ENCODE measurements around the gene MARCKS.
"Not testable (repeated sequence)": the region's sequence is repeated elsewhere in the genome, so short reads cannot be mapped to it uniquely, and the experiment has no call there.

MARCKS gene

GRCh38 chr6:113903666-113904330 lies 46.7 kb downstream of the MARCKS start:
- no peaks in the 10 kb centered on the region for H3K9me3 Mint-ChIP-seq
- DNase-seq, result peak; percentile 19
- no peak for TF ChIP-seq CTCF (IDR thresholded peaks at IDR 0.05)
- H3K27ac Mint-ChIP-seq, result peak overlapping the region; percentile 89
- peaks cover 38% of the 10 kb centered on the region for H3K4me1 Mint-ChIP-seq
- H3K27me3 Mint-ChIP-seq (ENCODE audit: low read depth, poor library complexity), result peaks cover 7% of the 10 kb centered on the region
- H3K4me3 Mint-ChIP-seq, result no peak overlapping the region
- no peaks in the 10 kb centered on the region for H3K36me3 Mint-ChIP-seq (ENCODE audit: low read depth)

- Mint-ChIP-seq H3K4me1 (peaks cover 27% of the 10 kb centered on the region), H3K36me3 (ENCODE audit: low read depth) (no peaks in the 10 kb centered on the region), H3K27ac (no peak overlapping the region), H3K27me3 (ENCODE audit: low read depth, poor library complexity) (peaks cover 6% of the 10 kb centered on the region), H3K4me3 (no peak overlapping the region), H3K9me3 (peaks cover 3% of the 10 kb centered on the region)
- DNase-seq, result no peak
- TF ChIP-seq CTCF (IDR thresholded peaks at IDR 0.05), result no peak
These were observed 50.1 kb downstream of the MARCKS start for GRCh38 chr6:113907102-113907815.

- Mint-ChIP-seq H3K9me3 (peaks cover 8% of the 10 kb centered on the region), H3K4me1 (peaks cover 19% of the 10 kb centered on the region), H3K36me3 (ENCODE audit: low read depth) (no peaks in the 10 kb centered on the region), H3K27me3 (ENCODE audit: low read depth, poor library complexity) (peaks cover 3% of the 10 kb centered on the region), H3K27ac (no peak overlapping the region), H3K4me3 (no peak overlapping the region)
- TF ChIP-seq CTCF (IDR thresholded peaks at IDR 0.05), result no peak
- DNase-seq, result no peak
These were observed 51.7 kb downstream of the MARCKS start for GRCh38 chr6:113908801-113909200.

- DNase-seq, result peak; percentile 34
- Mint-ChIP-seq H3K27ac (no peak overlapping the region), H3K27me3 (ENCODE audit: low read depth, poor library complexity) (peaks cover 3% of the 10 kb centered on the region), H3K36me3 (ENCODE audit: low read depth) (no peaks in the 10 kb centered on the region), H3K4me1 (peaks cover 14% of the 10 kb centered on the region), H3K4me3 (no peak overlapping the region), H3K9me3 (peaks cover 12% of the 10 kb centered on the region)
- peak; percentile 83 for TF ChIP-seq CTCF (IDR thresholded peaks at IDR 0.05)
These were observed 52.2 kb downstream of the MARCKS start for GRCh38 chr6:113909224-113909856.

GRCh38 chr6:113910285-113910684 lies 53.1 kb downstream of the MARCKS start:
- H3K27ac Mint-ChIP-seq; H3K4me3 Mint-ChIP-seq; H3K36me3 Mint-ChIP-seq (ENCODE audit: low read depth); H3K4me1 Mint-ChIP-seq; DNase-seq; H3K27me3 Mint-ChIP-seq (ENCODE audit: low read depth, poor library complexity): not testable (repeated sequence)
- peaks cover 16% of the 10 kb centered on the region for H3K9me3 Mint-ChIP-seq
